ENCODE results near the gene SLC35A5. TPM values are rescaled to one million over a fixed set of nuclear protein-coding genes. Genes with fewer than 3 reads are reported as not detected.

Gene SLC35A5
- total RNA-seq, 4 donors from 2014 or later: 0.80 to 49.2 (median 25.4) TPM

DNA sequence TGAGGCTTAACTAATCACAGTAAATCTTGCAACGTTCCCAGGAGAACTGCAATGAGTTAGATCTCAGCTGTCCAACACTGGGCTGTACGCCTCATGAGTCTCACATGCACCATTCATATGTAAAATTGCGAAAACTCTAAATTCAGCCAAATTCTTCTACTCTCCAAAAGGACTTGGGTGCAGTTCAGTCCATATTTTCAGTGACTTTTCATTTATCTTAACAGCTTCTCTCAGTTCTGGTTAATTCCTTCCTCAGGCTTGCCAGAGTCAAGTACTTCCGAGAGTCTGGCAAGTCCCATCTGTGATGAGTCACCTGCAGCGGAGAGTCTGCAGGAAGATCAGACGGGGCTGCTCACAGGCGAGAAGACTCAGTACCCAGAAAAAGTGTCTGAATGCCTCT, 67.6 kb downstream of the SLC35A5 start:
- H3K27ac ChIP-seq: peak overlapping the region; percentile 12 to 66 (median 40)
- in situ Hi-C loops (cut with MboI; ENCODE audit: low pct_ligation_motif_present in 1 of 4, low pct_unique_long_range_greater_than_20kb in 1 of 4, low sequenced_read_pairs in 3 of 4) (loop anchor here in 2 of 4 donors (25.0 kb wide), 2 partner anchors 358 to 658 kb away; partner anchors contain the start of genes CD200R1 (in 1 of the 2) and GTPBP8 (in 1 of the 2)), intact Hi-C loops (cut with DNase I; ENCODE audit: low total_unique reads) (no loop called here)
- H3K9me3 ChIP-seq: no peaks in the 10 kb centered on the region
- WGBS, 2 donors (ENCODE audit: low coverage in 1 of 2): 48 to 66% methylated on average over 7 of the region's 7 CpGs
- no peak overlapping the region for H3K4me3 ChIP-seq
- TF ChIP-seq POLR2AphosphoS5 (IDR thresholded peaks at IDR 0.05) (peak; percentile 54 to 72 (median 59)), POLR2A (IDR thresholded peaks at IDR 0.05) (no peak)
- DNase-seq: peak; percentile 44
- H3K4me1 ChIP-seq: peaks cover 0 to 44% (median 9%) of the 10 kb centered on the region in 4 donors
- H3K27me3 ChIP-seq: no peaks in the 10 kb centered on the region
- H3K36me3 ChIP-seq: no peaks in the 10 kb centered on the region

DNA sequence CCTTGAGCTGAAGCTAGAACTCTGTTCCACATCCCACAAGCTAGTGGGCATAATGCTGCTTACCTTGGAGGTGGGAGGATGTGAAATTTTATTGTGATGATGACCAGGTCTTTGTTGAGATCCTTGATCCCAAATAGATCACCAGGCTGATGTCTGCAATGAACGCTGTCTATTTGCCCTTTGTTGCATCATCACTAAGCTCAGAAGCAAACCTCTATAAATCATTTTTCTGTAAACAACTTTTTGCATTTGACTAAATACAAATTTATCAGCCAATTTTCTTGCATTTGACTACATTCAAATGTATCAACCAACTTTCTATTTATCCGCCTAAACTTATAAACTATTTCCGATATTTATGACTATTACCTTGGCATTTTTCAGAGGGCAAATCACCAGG, 69.4 kb downstream of the SLC35A5 start:
- WGBS, 2 donors (ENCODE audit: low coverage in 1 of 2): 88 to 89% methylated on average over 2 to 3 of the region's 3 CpGs
- H3K4me1 ChIP-seq: peaks cover 4 to 51% (median 9%) of the 10 kb centered on the region in 4 donors
- no peaks in the 10 kb centered on the region for H3K36me3 ChIP-seq
- no peak for DNase-seq
- in situ Hi-C loops (cut with MboI; ENCODE audit: low pct_ligation_motif_present in 1 of 4, low pct_unique_long_range_greater_than_20kb in 1 of 4, low sequenced_read_pairs in 3 of 4): loop anchor here in 2 of 4 donors (25.0 kb wide), 2 partner anchors 356 to 656 kb away; partner anchors contain the start of genes CD200R1 (in 1 of the 2) and GTPBP8 (in 1 of the 2)
- no peak for TF ChIP-seq POLR2A (IDR thresholded peaks at IDR 0.05)
- no peak for TF ChIP-seq POLR2AphosphoS5 (IDR thresholded peaks at IDR 0.05)
- TF ChIP-seq EP300 (IDR thresholded peaks at IDR 0.05; ENCODE audit: low read depth): no peak
- TF ChIP-seq CTCF (IDR thresholded peaks at IDR 0.05): no peak
- H3K27me3 ChIP-seq: no peaks in the 10 kb centered on the region
- intact Hi-C loops (cut with DNase I; ENCODE audit: low total_unique reads): no loop called here
- H3K4me3 ChIP-seq: no peak overlapping the region
- peak overlapping the region; percentile 11 to 66 (median 13) for H3K27ac ChIP-seq
- H3K9me3 ChIP-seq: no peaks in the 10 kb centered on the region

DNA sequence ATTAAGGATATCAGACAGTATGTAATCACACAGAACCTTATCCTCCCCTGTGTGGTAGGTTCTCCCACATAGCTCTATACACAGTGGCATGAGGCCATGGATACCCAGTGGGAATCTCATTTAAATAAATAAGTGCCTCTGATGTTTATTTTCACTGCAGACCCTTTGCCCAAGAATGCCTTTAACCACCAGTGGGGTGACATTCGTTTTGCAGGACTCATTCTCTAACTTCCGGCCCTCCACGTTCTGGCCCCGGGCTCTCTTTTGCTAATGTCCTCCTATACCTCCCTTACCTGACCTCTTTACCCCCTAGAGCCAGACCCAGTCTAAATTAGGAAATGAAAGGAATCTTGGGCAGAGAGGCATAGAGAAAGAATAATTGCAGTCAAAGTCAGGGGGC, 70.8 kb downstream of the SLC35A5 start:
- Histone ChIP-seq H3K4me3 (no peak overlapping the region), H3K4me1 (peaks cover 4 to 51% (median 9%) of the 10 kb centered on the region in 4 donors), H3K27me3 (no peaks in the 10 kb centered on the region), H3K36me3 (no peaks in the 10 kb centered on the region), H3K9me3 (no peaks in the 10 kb centered on the region), H3K27ac (peak overlapping the region; percentile 14 to 87 (median 82))
- 60 to 68% methylated on average over 1 to 4 of the region's 4 CpGs for WGBS, 2 donors (ENCODE audit: low coverage in 1 of 2)
- TF ChIP-seq POLR2A (IDR thresholded peaks at IDR 0.05): no peak
- TF ChIP-seq POLR2AphosphoS5 (IDR thresholded peaks at IDR 0.05): no peak
- no peak for TF ChIP-seq CTCF (IDR thresholded peaks at IDR 0.05)
- no peak for TF ChIP-seq EP300 (IDR thresholded peaks at IDR 0.05; ENCODE audit: low read depth)
- intact Hi-C loops (cut with DNase I; ENCODE audit: low total_unique reads) (no loop called here), in situ Hi-C loops (cut with MboI; ENCODE audit: low pct_ligation_motif_present in 1 of 4, low pct_unique_long_range_greater_than_20kb in 1 of 4, low sequenced_read_pairs in 3 of 4) (loop anchor here in 2 of 4 donors (25.0 kb wide), 2 partner anchors 355 to 655 kb away; partner anchors contain the start of genes CD200R1 (in 1 of the 2) and GTPBP8 (in 1 of the 2))
- DNase-seq: no peak

GRCh38 chr3:112633191-112633590, 71.3 kb downstream of the SLC35A5 start:
- 40 to 44% methylated on average over 3 of the region's 3 CpGs for WGBS, 2 donors (ENCODE audit: low coverage in 1 of 2)
- DNase-seq: no peak
- H3K27me3 ChIP-seq: no peaks in the 10 kb centered on the region
- TF ChIP-seq POLR2AphosphoS5 (IDR thresholded peaks at IDR 0.05): no peak
- TF ChIP-seq EP300 (IDR thresholded peaks at IDR 0.05; ENCODE audit: low read depth): no peak
- TF ChIP-seq CTCF (IDR thresholded peaks at IDR 0.05): no peak
- TF ChIP-seq POLR2A (IDR thresholded peaks at IDR 0.05): no peak
- in situ Hi-C loops (cut with MboI; ENCODE audit: low pct_ligation_motif_present in 1 of 4, low pct_unique_long_range_greater_than_20kb in 1 of 4, low sequenced_read_pairs in 3 of 4): loop anchor here in 2 of 4 donors (25.0 kb wide), 2 partner anchors 354 to 654 kb away; partner anchors contain the start of genes CD200R1 (in 1 of the 2) and GTPBP8 (in 1 of the 2)
- no peak overlapping the region for H3K4me3 ChIP-seq
- intact Hi-C loops (cut with DNase I; ENCODE audit: low total_unique reads): no loop called here
- no peaks in the 10 kb centered on the region for H3K9me3 ChIP-seq
- no peaks in the 10 kb centered on the region for H3K36me3 ChIP-seq
- H3K27ac ChIP-seq: peak overlapping the region; percentile 74 to 87 (median 82)
- H3K4me1 ChIP-seq: peaks cover 4 to 51% (median 9%) of the 10 kb centered on the region in 4 donors
